Activated naive CD8-positive, alpha-beta T cell (primary cell): Measurements from ENCODE around the gene TXNL1.

Source experiments
- H3K27ac Mint-ChIP-seq: one replicate; pipeline ENCODE4 v1.8.0; 2021; ENCODE audit warnings: mixed read lengths
- H3K27me3 Mint-ChIP-seq: one replicate; pipeline ENCODE4 v1.8.0; 2021; ENCODE audit warnings: mixed read lengths
- H3K36me3 Mint-ChIP-seq: one replicate; pipeline ENCODE4 v1.8.0; 2021; ENCODE audit warnings: mixed read lengths
- H3K4me1 Mint-ChIP-seq: one replicate; pipeline ENCODE4 v1.8.0; 2021; ENCODE audit warnings: low read depth, mixed read lengths
- H3K4me3 Mint-ChIP-seq: one replicate; pipeline ENCODE4 v1.8.0; 2021; ENCODE audit warnings: mild to moderate bottlenecking, mixed read lengths
- H3K9me3 Mint-ChIP-seq: one replicate; pipeline ENCODE4 v1.8.0; 2021; ENCODE audit warnings: low read depth, mixed read lengths

The TXNL1 gene

DNA sequence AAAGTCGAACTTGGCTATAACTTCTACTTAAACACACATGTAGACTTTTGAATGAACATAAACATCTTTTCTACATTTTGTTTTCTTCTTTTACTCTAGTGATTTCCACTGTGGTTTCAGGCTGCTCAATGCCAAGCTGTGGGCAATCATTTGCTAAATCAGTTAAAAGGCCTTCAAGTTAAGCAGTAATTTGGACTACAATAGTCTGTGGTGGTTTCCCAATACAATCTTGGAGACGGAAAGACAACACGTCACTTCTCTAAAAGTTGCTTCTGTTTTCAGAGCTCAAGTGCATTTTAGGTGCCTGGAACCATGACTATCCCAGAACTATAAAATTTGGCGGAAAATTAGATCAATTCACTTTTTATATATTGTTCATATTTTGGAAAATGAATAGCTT is 69.4 kb downstream of the TXNL1 start:
- H3K4me3 Mint-ChIP-seq = no peak overlapping the region
- no peaks in the 10 kb centered on the region for H3K27me3 Mint-ChIP-seq
- no peaks in the 10 kb centered on the region for H3K36me3 Mint-ChIP-seq
- no peak overlapping the region for H3K27ac Mint-ChIP-seq
- H3K4me1 Mint-ChIP-seq = no peaks in the 10 kb centered on the region
- H3K9me3 Mint-ChIP-seq = no peaks in the 10 kb centered on the region

- Mint-ChIP-seq H3K27ac (no peak overlapping the region), H3K27me3 (no peaks in the 10 kb centered on the region), H3K4me1 (no peaks in the 10 kb centered on the region), H3K36me3 (no peaks in the 10 kb centered on the region), H3K4me3 (no peak overlapping the region), H3K9me3 (no peaks in the 10 kb centered on the region)
These were observed 72.6 kb downstream of the TXNL1 start for GRCh38 chr18:56565551-56566345.

DNA sequence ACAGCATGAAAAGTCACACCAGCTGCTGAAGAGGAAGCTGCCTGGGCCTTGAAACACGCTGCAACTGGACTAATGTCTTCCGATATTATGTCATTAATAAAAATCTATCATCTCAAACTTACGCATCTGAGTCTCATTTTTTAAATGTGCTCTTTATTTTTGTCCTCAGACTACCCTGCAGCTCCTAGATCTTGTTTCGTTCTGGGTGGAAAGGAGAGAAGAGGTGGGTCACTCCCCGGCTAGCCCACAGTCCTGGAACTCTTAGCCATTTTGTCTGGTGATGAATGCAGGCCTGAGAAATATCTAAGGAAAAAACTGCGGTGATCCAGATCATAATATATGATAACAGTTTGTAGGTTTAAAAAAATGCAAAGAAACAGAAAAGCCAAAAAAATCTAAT is 73.3 kb downstream of the TXNL1 start:
- H3K4me3 Mint-ChIP-seq = no peak overlapping the region
- H3K27me3 Mint-ChIP-seq = no peaks in the 10 kb centered on the region
- H3K4me1 Mint-ChIP-seq = no peaks in the 10 kb centered on the region
- H3K9me3 Mint-ChIP-seq = no peaks in the 10 kb centered on the region
- no peak overlapping the region for H3K27ac Mint-ChIP-seq
- H3K36me3 Mint-ChIP-seq = no peaks in the 10 kb centered on the region

DNA sequence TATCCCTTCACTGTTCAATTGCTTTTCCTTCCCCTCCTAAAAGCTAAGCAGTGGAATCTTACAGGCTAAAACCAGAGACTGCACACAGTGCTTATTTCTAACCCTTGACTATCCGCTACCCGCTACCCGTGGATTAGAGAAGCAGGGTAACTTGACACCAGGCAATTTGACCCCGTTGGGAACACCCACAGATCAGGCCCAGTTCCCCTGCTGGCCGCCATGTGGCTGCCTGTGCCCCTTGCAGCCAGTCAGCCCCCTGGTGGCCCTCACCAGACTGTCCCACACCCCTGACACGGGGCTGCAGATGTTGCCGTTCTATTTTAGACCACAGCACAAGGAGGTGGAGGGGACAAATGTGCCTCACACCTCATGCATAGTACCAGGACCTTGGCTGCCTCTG is 74.8 kb downstream of the TXNL1 start:
- H3K27me3 Mint-ChIP-seq = no peaks in the 10 kb centered on the region
- H3K4me3 Mint-ChIP-seq = no peak overlapping the region
- no peaks in the 10 kb centered on the region for H3K36me3 Mint-ChIP-seq
- no peaks in the 10 kb centered on the region for H3K9me3 Mint-ChIP-seq
- no peaks in the 10 kb centered on the region for H3K4me1 Mint-ChIP-seq
- no peak overlapping the region for H3K27ac Mint-ChIP-seq

DNA sequence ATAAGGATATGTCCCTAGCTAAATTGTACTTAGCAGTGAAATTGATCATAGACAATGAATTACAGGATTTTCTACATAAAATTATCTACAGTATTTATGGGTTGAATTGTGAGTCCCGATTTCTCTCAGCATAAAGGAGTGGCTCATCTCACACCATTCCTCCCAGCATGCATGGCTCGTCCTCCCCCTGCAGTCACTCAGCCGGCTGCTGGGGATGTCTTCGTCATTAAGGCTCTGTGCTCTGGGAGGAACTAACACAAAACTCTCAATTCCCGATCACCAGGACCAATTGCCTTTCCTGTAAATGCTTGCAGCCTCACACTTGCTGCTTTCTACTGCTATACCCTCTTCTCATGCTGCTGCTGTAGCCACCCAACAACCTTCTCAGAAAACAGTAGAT is 75.9 kb downstream of the TXNL1 start:
- no peaks in the 10 kb centered on the region for H3K27me3 Mint-ChIP-seq
- H3K4me3 Mint-ChIP-seq = no peak overlapping the region
- H3K27ac Mint-ChIP-seq = no peak overlapping the region
- no peaks in the 10 kb centered on the region for H3K36me3 Mint-ChIP-seq
- H3K9me3 Mint-ChIP-seq = no peaks in the 10 kb centered on the region
- no peaks in the 10 kb centered on the region for H3K4me1 Mint-ChIP-seq

DNA sequence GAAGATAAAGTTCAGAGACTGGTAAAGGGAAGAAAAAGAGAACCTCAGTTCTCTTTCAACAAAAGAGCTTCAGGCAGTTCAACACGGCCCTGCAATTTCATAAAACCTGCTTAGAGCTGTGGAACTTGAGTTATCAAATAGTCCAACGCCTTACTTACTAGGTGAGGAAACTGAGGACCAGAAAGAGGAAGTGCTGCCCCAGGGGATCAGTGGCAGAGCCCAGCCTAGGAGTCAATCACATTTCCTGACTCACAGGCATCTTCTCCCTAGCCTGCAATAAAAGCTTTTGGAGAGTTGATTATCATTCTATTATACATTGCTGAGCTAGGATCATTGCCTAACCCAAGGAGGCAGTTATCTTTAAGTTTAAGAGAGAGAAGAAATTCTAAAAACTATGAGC is 77.4 kb downstream of the TXNL1 start:
- Mint-ChIP-seq H3K4me3 (no peak overlapping the region), H3K27me3 (no peaks in the 10 kb centered on the region), H3K27ac (no peak overlapping the region), H3K4me1 (no peaks in the 10 kb centered on the region), H3K9me3 (no peaks in the 10 kb centered on the region), H3K36me3 (no peaks in the 10 kb centered on the region)

- Mint-ChIP-seq H3K9me3 (no peaks in the 10 kb centered on the region), H3K27me3 (no peaks in the 10 kb centered on the region), H3K27ac (no peak overlapping the region), H3K4me3 (no peak overlapping the region), H3K4me1 (no peaks in the 10 kb centered on the region), H3K36me3 (no peaks in the 10 kb centered on the region)
These were observed 79.3 kb downstream of the TXNL1 start for GRCh38 chr18:56559044-56559443.

GRCh38 chr18:56556907-56557306 is 81.5 kb downstream of the TXNL1 start:
- H3K9me3 Mint-ChIP-seq = no peaks in the 10 kb centered on the region
- H3K27me3 Mint-ChIP-seq = no peaks in the 10 kb centered on the region
- no peaks in the 10 kb centered on the region for H3K4me1 Mint-ChIP-seq
- no peak overlapping the region for H3K4me3 Mint-ChIP-seq
- H3K27ac Mint-ChIP-seq = no peak overlapping the region
- no peaks in the 10 kb centered on the region for H3K36me3 Mint-ChIP-seq

DNA sequence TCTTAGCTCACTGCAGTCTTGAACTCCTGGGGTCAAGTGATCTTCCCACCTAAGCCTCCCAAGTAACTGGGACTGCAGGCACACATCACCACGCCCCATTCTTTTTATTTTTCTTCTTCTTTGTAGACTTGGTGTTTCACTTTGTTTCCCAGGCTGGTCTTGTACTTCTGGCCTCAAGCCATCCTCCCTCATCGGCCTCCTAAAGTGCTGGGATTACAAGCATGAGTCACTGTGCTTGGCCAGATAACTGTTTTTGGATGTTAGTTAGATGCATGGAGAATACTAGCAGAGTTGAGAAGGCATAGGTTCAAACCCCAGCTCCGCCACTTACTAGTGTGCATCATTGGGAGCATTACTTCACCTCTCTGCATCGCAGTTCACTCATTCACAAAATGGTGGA is 88.3 kb downstream of the TXNL1 start:
- no peaks in the 10 kb centered on the region for H3K36me3 Mint-ChIP-seq
- H3K4me1 Mint-ChIP-seq = no peaks in the 10 kb centered on the region
- no peak overlapping the region for H3K4me3 Mint-ChIP-seq
- H3K27ac Mint-ChIP-seq = no peak overlapping the region
- peaks cover 3% of the 10 kb centered on the region for H3K9me3 Mint-ChIP-seq
- no peaks in the 10 kb centered on the region for H3K27me3 Mint-ChIP-seq
